Panc1 (cell line): ENCODE measurements around the gene FBXO27. TPM values are rescaled to one million over a fixed set of nuclear protein-coding genes. Genes with fewer than 3 reads are reported as not detected.
"Not testable (repeated sequence)": the region's sequence is repeated elsewhere in the genome, so short reads cannot be mapped to it uniquely, and the experiment has no call there.

Experiments
- ATAC-seq: fragments of 200-7000 bp; cut with Tn5 transposase; 2 replicates; pipeline ENCODE4 v1.9.1; 2020; ENCODE audit warnings: mild to moderate bottlenecking, moderate library complexity
- BruUV-seq: library from RNA; stranded (reverse); fragments of 400-500 nt; replicated peaks from 2 replicates; lab custom pipeline; 2021; lab: Mats Ljungman, UMichigan
- CTCF ChIA-PET: fragments of 300-600 bp; sonication (Branson Sonifier 250); formaldehyde crosslinking; loops from one replicate; lab custom pipeline; 2022; ENCODE audit warnings: antibody characterized with exemption; lab: Charles Lee
- POLR2A ChIA-PET: fragments of 300-600 bp; sonication (Branson Sonifier 250); formaldehyde crosslinking; loops from one replicate; lab custom pipeline; 2022; ENCODE audit warnings: antibody characterized with exemption; lab: Charles Lee
- DNase-seq: peaks from one replicate; pipeline ENCODE4 v3.0.0-alpha.2; 2010; ENCODE audit warnings: low read depth, low spot score
- H3K27ac ChIP-seq: 2 replicates; pipeline ENCODE4 v1.5.1; 2011; ENCODE audit warnings: mild to moderate bottlenecking, low read length, inconsistent platforms
- H3K27me3 ChIP-seq: fragments of 200-500 bp; sonication (Bioruptor generic); 2 replicates; pipeline ENCODE4 v1.6.0; 2014; ENCODE audit warnings: low read length, inconsistent platforms; ENCODE audit not compliant: control insufficient read depth, insufficient read depth
- H3K36me3 ChIP-seq: fragments of 200-500 bp; sonication (Bioruptor generic); 2 replicates; pipeline ENCODE4 v1.5.1; 2014; ENCODE audit warnings: inconsistent platforms, mild to moderate bottlenecking, low read length, moderate library complexity; ENCODE audit not compliant: control insufficient read depth, insufficient read depth
- H3K4me1 ChIP-seq: 2 replicates; pipeline ENCODE4 v1.5.1; 2011; ENCODE audit warnings: inconsistent platforms, mild to moderate bottlenecking, low read length, moderate library complexity; ENCODE audit not compliant: control insufficient read depth, insufficient read depth
- H3K4me3 ChIP-seq, 2 experiments: 2 replicates each; pipeline ENCODE4 v1.5.1; 2011 to 2012; ENCODE audit warnings: low read depth in 2 of 2, low read length in 2 of 2, mild to moderate bottlenecking in 2 of 2, inconsistent platforms in 1 of 2, moderate library complexity in 1 of 2
- H3K9me3 ChIP-seq: fragments of 200-500 bp; sonication (Bioruptor generic); 2 replicates; pipeline ENCODE4 v1.5.1; 2014; ENCODE audit warnings: low read depth, mild to moderate bottlenecking, inconsistent platforms, low read length, moderate library complexity; ENCODE audit not compliant: control insufficient read depth, insufficient read depth
- POLR2AphosphoS5 ChIP-seq: IDR thresholded peaks from 2 replicates; pipeline ENCODE4 v1.6.1; 2012; ENCODE audit warnings: mild to moderate bottlenecking, low read depth, low read length, moderate library complexity
- SIN3A ChIP-seq: IDR thresholded peaks from 2 replicates; pipeline ENCODE4 v1.6.1; 2012; ENCODE audit warnings: low read depth, mild to moderate bottlenecking, low read length, moderate library complexity, borderline replicate concordance; ENCODE audit not compliant: insufficient read depth
- TCF7L2 ChIP-seq: IDR thresholded peaks from 2 replicates; pipeline ENCODE4 v1.6.1; 2011; ENCODE audit warnings: mild to moderate bottlenecking, low read depth, low read length, inconsistent platforms
- in situ Hi-C: cut with HindIII; loops from 2 replicates; pipeline ENCODE4 v1.10.0; 2016; ENCODE audit warnings: low sequenced_read_pairs, low pct_unique_long_range_greater_than_20kb
- intact Hi-C: fragments of 100-400 bp; cut with micrococcal nuclease; formaldehyde crosslinking; loops from one replicate; pipeline ENCODE4 v1.10.0; 2022; ENCODE audit not compliant: unreplicated experiment
- total RNA-seq: library from RNA; stranded (reverse); gene quantifications from one replicate; pipeline ENCODE4 v1.2.1, GENCODE V29; 2021; ENCODE audit not compliant: unreplicated experiment
- TF ChIP-seq, protein P1 (sequence below): fragments of 450-650 bp; IDR thresholded peaks from 2 replicates; pipeline ENCODE4 v1.5.1; 2017; ENCODE audit warnings: mild to moderate bottlenecking
- TF ChIP-seq, protein P2 (sequence below), 2 experiments: IDR thresholded peaks; 2 replicates each; pipeline ENCODE4 v1.6.1; 2011 to 2012; ENCODE audit warnings: low read depth in 2 of 2, control low read depth in 1 of 2, low read length in 1 of 2, mild to moderate bottlenecking in 1 of 2, moderate library complexity in 1 of 2; ENCODE audit not compliant: insufficient read depth in 1 of 2

FBXO27 gene
- total RNA-seq, 1 experiment from 2014 or later, result 443 TPM

DNA sequence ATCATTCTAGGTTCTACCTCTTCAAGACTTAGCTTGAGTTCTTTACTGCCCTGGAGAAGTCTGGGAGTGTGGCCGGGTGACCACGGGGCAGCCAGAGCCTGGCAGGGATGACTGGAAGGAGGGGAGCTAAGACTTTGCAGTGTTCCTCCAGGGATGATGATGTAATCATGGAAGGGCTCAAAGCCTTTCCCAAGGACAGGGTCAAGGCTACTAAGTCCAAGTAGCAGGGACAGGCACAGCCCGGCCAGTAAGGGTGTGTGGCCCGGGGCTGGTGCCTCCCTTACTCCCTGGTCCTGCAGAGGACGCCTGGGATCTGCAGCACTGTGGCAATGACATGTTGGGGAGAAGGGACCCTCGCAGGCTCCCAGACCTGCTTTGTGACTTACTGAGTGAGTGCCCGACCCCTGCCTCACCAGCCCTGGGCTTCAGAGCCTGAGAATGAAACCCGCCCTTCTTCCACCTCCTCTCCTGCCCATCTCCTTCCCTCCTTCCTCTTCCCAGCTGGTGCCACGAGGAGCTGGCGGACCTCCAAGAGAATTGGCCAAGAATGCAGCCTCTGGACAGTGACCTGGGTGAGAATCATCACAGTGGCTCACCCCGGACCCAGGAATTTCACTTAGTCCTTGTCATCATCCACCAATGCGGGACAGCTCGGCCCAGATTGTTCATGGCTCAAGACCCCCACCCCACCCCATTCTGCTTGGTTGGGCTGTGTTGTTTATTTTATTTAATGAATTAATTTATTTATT lies 41.2 kb downstream of the FBXO27 start:
- no peak overlapping the region for H3K4me3 ChIP-seq
- intact Hi-C loops, result no loop called here
- H3K27me3 ChIP-seq, result no peaks in the 10 kb centered on the region
- no peaks in the 10 kb centered on the region for H3K36me3 ChIP-seq
- DNase-seq (no peak), ATAC-seq (peak; percentile 22)
- POLR2A ChIA-PET, result interaction anchor here (0.6 kb wide), 1 partner anchor 1152 kb away, joined by 14 read pairs; no protein-coding TSS in a partner anchor
- CTCF ChIA-PET, result interaction anchor here (0.5 to 4.8 kb wide), 5 partner anchors 16 to 1203 kb away, joined by 3 to 36 read pairs (median 5); partner anchors contain the start of gene FBXO17
- BruUV-seq, result no TSS peak
- TF ChIP-seq TCF7L2, result no peak
- TF ChIP-seq SIN3A, result no peak
- no peak for TF ChIP-seq POLR2AphosphoS5
- TF ChIP-seq, protein P1, sequence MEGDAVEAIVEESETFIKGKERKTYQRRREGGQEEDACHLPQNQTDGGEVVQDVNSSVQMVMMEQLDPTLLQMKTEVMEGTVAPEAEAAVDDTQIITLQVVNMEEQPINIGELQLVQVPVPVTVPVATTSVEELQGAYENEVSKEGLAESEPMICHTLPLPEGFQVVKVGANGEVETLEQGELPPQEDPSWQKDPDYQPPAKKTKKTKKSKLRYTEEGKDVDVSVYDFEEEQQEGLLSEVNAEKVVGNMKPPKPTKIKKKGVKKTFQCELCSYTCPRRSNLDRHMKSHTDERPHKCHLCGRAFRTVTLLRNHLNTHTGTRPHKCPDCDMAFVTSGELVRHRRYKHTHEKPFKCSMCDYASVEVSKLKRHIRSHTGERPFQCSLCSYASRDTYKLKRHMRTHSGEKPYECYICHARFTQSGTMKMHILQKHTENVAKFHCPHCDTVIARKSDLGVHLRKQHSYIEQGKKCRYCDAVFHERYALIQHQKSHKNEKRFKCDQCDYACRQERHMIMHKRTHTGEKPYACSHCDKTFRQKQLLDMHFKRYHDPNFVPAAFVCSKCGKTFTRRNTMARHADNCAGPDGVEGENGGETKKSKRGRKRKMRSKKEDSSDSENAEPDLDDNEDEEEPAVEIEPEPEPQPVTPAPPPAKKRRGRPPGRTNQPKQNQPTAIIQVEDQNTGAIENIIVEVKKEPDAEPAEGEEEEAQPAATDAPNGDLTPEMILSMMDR, result no peak
- TF ChIP-seq, protein P2, sequence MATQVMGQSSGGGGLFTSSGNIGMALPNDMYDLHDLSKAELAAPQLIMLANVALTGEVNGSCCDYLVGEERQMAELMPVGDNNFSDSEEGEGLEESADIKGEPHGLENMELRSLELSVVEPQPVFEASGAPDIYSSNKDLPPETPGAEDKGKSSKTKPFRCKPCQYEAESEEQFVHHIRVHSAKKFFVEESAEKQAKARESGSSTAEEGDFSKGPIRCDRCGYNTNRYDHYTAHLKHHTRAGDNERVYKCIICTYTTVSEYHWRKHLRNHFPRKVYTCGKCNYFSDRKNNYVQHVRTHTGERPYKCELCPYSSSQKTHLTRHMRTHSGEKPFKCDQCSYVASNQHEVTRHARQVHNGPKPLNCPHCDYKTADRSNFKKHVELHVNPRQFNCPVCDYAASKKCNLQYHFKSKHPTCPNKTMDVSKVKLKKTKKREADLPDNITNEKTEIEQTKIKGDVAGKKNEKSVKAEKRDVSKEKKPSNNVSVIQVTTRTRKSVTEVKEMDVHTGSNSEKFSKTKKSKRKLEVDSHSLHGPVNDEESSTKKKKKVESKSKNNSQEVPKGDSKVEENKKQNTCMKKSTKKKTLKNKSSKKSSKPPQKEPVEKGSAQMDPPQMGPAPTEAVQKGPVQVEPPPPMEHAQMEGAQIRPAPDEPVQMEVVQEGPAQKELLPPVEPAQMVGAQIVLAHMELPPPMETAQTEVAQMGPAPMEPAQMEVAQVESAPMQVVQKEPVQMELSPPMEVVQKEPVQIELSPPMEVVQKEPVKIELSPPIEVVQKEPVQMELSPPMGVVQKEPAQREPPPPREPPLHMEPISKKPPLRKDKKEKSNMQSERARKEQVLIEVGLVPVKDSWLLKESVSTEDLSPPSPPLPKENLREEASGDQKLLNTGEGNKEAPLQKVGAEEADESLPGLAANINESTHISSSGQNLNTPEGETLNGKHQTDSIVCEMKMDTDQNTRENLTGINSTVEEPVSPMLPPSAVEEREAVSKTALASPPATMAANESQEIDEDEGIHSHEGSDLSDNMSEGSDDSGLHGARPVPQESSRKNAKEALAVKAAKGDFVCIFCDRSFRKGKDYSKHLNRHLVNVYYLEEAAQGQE (IDR thresholded peaks at IDR 0.05; ENCODE audit: insufficient read depth in 1 of 2, low read depth in 2 of 2, low read length in 1 of 2), result no peak
- in situ Hi-C loops, result loop anchor here (25.0 kb wide), 1 partner anchor 946 kb away; the partner anchor contains the start of gene FCGBP
- no peaks in the 10 kb centered on the region for H3K9me3 ChIP-seq
- no peak overlapping the region for H3K27ac ChIP-seq
- H3K4me1 ChIP-seq, result peaks cover 14% of the 10 kb centered on the region

DNA sequence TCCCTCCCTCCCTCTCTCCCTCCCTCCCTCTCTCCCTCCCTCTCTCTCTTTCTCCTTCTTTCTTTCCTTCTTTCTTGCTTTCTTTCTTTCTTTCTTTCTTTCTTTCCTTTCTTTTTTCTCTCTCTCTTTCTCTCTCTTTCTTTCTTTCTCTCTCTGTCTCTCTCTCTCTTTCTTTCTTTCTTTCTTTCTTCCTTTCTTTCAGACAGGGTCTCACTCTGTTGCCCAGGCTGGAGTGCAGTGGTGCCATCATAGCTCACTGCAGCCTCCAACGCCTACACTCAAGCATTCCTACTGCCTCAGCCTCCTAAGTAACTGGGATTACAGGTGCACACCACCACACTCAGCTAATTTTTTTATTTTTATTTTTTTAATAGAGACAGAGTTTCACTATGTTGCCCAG lies 42.7 kb downstream of the FBXO27 start:
- H3K4me1 ChIP-seq, result peaks cover 14% of the 10 kb centered on the region
- H3K4me3 ChIP-seq, H3K9me3 ChIP-seq, ATAC-seq, DNase-seq, BruUV-seq, POLR2A ChIA-PET, H3K27ac ChIP-seq, intact Hi-C loops, H3K27me3 ChIP-seq, H3K36me3 ChIP-seq: not testable (repeated sequence)
- in situ Hi-C loops, result loop anchor here (25.0 kb wide), 1 partner anchor 948 kb away; the partner anchor contains the start of gene FCGBP
- CTCF ChIA-PET, result interaction anchor here (0.6 to 4.8 kb wide), 6 partner anchors 8 to 1228 kb away, joined by 3 to 36 read pairs (median 7); partner anchors contain the start of gene FBXO17
